Fibroblast of lung (primary cell): ENCODE measurements around the gene FOXR1. TPM values are rescaled to one million over a fixed set of nuclear protein-coding genes. Genes with fewer than 3 reads are reported as not detected.

Experiments
- DNase-seq, 2 donors: peaks; one replicate each; pipeline versions ENCODE4 v3.0.0 to v3.0.0-alpha.2; 2010; ENCODE audit warnings: low read depth in 2 of 2
- H2AFZ ChIP-seq: 2 replicates; pipeline ENCODE4 v1.5.1; 2012; ENCODE audit warnings: low read length, control low read depth, inconsistent platforms
- H3K27ac ChIP-seq: 2 replicates; pipeline ENCODE4 v1.5.1; 2011; ENCODE audit warnings: low read length, control low read depth; ENCODE audit not compliant: insufficient read depth
- H3K27me3 ChIP-seq: 2 replicates; pipeline ENCODE4 v1.5.1; 2011; ENCODE audit warnings: mild to moderate bottlenecking, low read length; ENCODE audit not compliant: control insufficient read depth, insufficient read depth
- H3K36me3 ChIP-seq: 2 replicates; pipeline ENCODE4 v1.5.1; 2011; ENCODE audit warnings: low read length; ENCODE audit not compliant: control insufficient read depth, insufficient read depth
- H3K4me1 ChIP-seq: 2 replicates; pipeline ENCODE4 v1.5.1; 2011; ENCODE audit warnings: low read length; ENCODE audit not compliant: control insufficient read depth, insufficient read depth; ENCODE audit errors: extremely low read depth
- H3K4me2 ChIP-seq: 2 replicates; pipeline ENCODE4 v1.5.1; 2011; ENCODE audit warnings: low read length, control low read depth; ENCODE audit not compliant: insufficient read depth; ENCODE audit errors: extremely low read depth
- H3K4me3 ChIP-seq, 4 experiments: fragments of 200-600 bp in 1 of 4; sonication (generic) in 1 of 4; replicated peaks in 1 of 4; 2 replicates each; pipeline ENCODE4 v1.5.1; 2011 to 2016; ENCODE audit warnings: low read length in 4 of 4, low read depth in 3 of 4, mild to moderate bottlenecking in 3 of 4, control low read depth in 2 of 4, inconsistent platforms in 1 of 4, mixed read lengths in 1 of 4; ENCODE audit not compliant: insufficient read depth in 1 of 4; ENCODE audit errors: control extremely low read depth in 1 of 4
- H3K79me2 ChIP-seq: 2 replicates; pipeline ENCODE4 v1.5.1; 2012; ENCODE audit warnings: mild to moderate bottlenecking, low read length, inconsistent platforms; ENCODE audit not compliant: control insufficient read depth, insufficient read depth
- H3K9ac ChIP-seq: 2 replicates; pipeline ENCODE4 v1.5.1; 2011; ENCODE audit warnings: mild to moderate bottlenecking, low read length, control low read depth; ENCODE audit not compliant: insufficient read depth
- H3K9me3 ChIP-seq: 2 replicates; pipeline ENCODE4 v1.5.1; 2012; ENCODE audit warnings: low read depth, low read length; ENCODE audit not compliant: control insufficient read depth, insufficient read depth
- H4K20me1 ChIP-seq: 2 replicates; pipeline ENCODE4 v1.5.1; 2011; ENCODE audit warnings: low read length; ENCODE audit not compliant: control insufficient read depth, insufficient read depth; ENCODE audit errors: extremely low read depth
- EZH2 ChIP-seq: IDR thresholded peaks from 2 replicates; pipeline ENCODE4 v1.5.1; 2012; ENCODE audit warnings: low read length, control low read depth, mild to moderate bottlenecking; ENCODE audit errors: missing control alignments
- polyA plus RNA-seq, 2 donors: library from polyadenylated mRNA; depleted of rRNA in 1 of 2; stranded (reverse) in 1 of 2; unstranded in 1 of 2; fragments of >200 nt; gene quantifications; 2 replicates each; pipeline ENCODE4 v1.2.1, GENCODE V29; 2011 to 2012; ENCODE audit warnings: missing spikeins in 1 of 2
- total RNA-seq: library from RNA; depleted of rRNA; stranded (reverse); fragments of >200 nt; gene quantifications from 2 replicates; pipeline ENCODE4 v1.2.1, GENCODE V29; 2014
- TF ChIP-seq, protein P1 (sequence below), 2 donors: IDR thresholded peaks in 1 of 2; conservative IDR thresholded peaks in 1 of 2; 1 replicate in 1 of 2; 2 replicates in 1 of 2; pipeline ENCODE4 v1.5.1; 2011 to 2012; ENCODE audit warnings: low read length in 2 of 2, control low read depth in 1 of 2, inconsistent platforms in 1 of 2, low read depth in 1 of 2, mild to moderate bottlenecking in 1 of 2

The FOXR1 gene
- total and polyA plus RNA-seq, 2 donors (not counting 1 experiment from before 2014, with no cell fraction given): not detected

DNA sequence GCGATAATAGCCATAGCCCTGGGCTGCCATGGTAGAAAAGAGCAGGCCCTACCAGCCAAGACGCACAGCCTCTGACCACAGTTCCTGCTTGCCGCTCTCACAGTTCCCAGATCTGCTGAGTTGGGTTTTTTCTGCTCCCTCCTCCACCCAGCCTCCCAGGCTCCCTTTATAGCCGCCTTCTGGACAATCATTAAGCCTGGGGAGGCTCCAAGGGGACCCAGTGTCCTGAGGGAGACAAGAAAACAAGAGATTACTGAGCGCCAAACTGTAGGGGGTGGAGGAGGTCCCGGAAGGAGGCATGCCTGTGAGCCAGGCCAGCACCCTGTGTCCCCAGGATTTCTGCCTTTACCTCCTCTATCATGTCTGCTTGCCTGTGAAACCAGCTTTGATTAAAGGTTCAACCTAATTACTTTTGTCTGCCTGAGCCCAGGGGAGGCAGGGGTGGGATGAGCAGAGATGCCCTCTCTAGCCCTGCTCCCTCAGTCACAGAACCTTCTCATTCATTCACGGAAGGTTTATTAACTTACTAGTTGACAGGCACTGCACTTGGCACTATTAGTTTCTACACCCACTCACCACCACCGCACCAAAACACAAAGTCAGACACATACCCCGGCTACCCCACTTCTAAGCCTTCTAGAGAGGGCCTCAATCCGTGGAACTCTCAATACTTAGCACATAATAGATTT is 57.9 kb downstream of the FOXR1 start:
- no peaks in the 10 kb centered on the region for H3K4me1 ChIP-seq
- H3K79me2 ChIP-seq: no peaks in the 10 kb centered on the region
- peak overlapping the region; percentile 83 to 85 (median 83) for H3K4me3 ChIP-seq
- no peak overlapping the region for H3K9ac ChIP-seq
- no peaks in the 10 kb centered on the region for H4K20me1 ChIP-seq
- H2AFZ ChIP-seq: no peak overlapping the region
- peaks cover 11% of the 10 kb centered on the region for H3K36me3 ChIP-seq
- no peak for DNase-seq
- peak overlapping the region; percentile 97 for H3K4me2 ChIP-seq
- H3K27me3 ChIP-seq: no peaks in the 10 kb centered on the region
- no peak overlapping the region for H3K27ac ChIP-seq
- no peaks in the 10 kb centered on the region for H3K9me3 ChIP-seq
- no peak for TF ChIP-seq EZH2
- TF ChIP-seq, protein P1, sequence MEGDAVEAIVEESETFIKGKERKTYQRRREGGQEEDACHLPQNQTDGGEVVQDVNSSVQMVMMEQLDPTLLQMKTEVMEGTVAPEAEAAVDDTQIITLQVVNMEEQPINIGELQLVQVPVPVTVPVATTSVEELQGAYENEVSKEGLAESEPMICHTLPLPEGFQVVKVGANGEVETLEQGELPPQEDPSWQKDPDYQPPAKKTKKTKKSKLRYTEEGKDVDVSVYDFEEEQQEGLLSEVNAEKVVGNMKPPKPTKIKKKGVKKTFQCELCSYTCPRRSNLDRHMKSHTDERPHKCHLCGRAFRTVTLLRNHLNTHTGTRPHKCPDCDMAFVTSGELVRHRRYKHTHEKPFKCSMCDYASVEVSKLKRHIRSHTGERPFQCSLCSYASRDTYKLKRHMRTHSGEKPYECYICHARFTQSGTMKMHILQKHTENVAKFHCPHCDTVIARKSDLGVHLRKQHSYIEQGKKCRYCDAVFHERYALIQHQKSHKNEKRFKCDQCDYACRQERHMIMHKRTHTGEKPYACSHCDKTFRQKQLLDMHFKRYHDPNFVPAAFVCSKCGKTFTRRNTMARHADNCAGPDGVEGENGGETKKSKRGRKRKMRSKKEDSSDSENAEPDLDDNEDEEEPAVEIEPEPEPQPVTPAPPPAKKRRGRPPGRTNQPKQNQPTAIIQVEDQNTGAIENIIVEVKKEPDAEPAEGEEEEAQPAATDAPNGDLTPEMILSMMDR (conservative IDR thresholded peaks at IDR 0.05 in 1 of 2, IDR thresholded peaks at IDR 0.05 in 1 of 2; ENCODE audit: low read depth in 1 of 2, low read length in 2 of 2): no peak

DNA sequence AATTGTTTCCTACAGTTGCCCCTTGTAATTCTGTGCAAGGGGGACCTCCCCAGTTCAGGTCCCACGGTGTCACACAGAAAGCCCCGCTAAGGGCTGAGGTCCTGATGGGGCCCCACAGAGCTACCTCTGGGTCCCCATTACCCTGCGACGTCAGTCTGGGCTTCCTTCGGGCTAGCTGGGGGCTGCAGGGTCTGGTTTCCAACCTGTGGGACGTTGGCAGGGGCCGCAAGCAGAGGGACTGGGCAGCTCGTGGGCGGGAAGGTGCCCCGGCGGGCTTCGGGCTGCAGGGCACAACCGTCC is 58.4 kb downstream of the FOXR1 start:
- H3K4me2 ChIP-seq: peak overlapping the region; percentile 97
- H3K27me3 ChIP-seq: no peaks in the 10 kb centered on the region
- no peaks in the 10 kb centered on the region for H3K4me1 ChIP-seq
- H2AFZ ChIP-seq: peak overlapping the region; percentile 98
- peak overlapping the region; percentile 71 for H3K9ac ChIP-seq
- H3K9me3 ChIP-seq: no peaks in the 10 kb centered on the region
- peaks cover 8% of the 10 kb centered on the region for H3K36me3 ChIP-seq
- no peaks in the 10 kb centered on the region for H3K79me2 ChIP-seq
- H3K4me3 ChIP-seq: peak overlapping the region; percentile 83 to 85 (median 83)
- no peaks in the 10 kb centered on the region for H4K20me1 ChIP-seq
- DNase-seq: no peak
- TF ChIP-seq, protein P1 (conservative IDR thresholded peaks at IDR 0.05 in 1 of 2, IDR thresholded peaks at IDR 0.05 in 1 of 2; ENCODE audit: low read depth in 1 of 2, low read length in 2 of 2): no peak
- no peak for TF ChIP-seq EZH2
- H3K27ac ChIP-seq: no peak overlapping the region

DNA sequence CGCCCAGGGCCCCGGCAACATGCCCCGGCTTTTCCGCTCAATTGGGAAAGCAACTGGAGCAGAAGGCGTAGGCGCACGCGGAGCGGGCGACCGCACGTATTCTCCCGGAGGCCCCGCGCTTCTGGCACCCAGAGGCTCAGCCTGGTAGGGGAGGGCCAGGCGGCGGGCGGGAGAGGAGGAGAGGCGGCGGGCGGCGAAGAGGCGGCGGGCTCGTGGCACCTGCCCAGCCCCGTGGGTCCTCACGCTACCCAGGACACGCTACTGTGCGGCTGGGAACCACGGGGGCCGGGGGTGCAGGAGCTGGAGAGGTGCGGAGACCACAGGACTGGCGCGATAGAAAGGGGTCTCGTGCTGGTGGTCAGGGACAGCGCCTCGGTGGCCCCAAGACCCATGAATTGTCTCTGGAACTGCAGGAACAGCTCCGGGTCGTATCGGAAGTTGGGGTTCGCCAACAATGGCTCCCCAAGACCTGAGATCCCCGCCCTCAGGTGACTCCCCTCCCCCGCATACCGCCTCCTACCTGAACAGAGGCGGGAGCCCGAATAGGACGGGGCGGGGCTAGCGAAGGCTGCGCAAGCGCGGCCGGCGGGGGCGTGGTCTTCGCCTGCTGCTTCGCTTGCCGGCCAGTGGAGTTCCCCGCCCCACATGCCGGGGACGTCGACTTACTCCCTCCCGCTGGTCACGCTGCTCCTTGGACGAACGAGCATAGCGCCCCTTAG is 58.9 kb downstream of the FOXR1 start, which contains the start of gene SLC37A4:
Gene SLC37A4, minus strand, starts transcription at position 549 of the 719 bp plus-strand sequence.
- Histone ChIP-seq H2AFZ (peak within 1 kb of the TSS; percentile 98), H3K4me1 (no peaks in the 10 kb centered on the region), H3K27me3 (no peaks in the 10 kb centered on the region), H3K4me2 (peak within 1 kb of the TSS; percentile 97), H3K9me3 (no peaks in the 10 kb centered on the region), H3K79me2 (no peaks in the 10 kb centered on the region), H3K36me3 (peaks cover 3% of the 10 kb centered on the region), H3K4me3 (peak within 1 kb of the TSS; percentile 83 to 85 (median 83)), H3K27ac (no peak within 1 kb of the TSS), H4K20me1 (no peaks in the 10 kb centered on the region), H3K9ac (peak within 1 kb of the TSS; percentile 71)
- peak; percentile 97 to 98 for DNase-seq
- TF ChIP-seq, protein P1 (conservative IDR thresholded peaks at IDR 0.05 in 1 of 2, IDR thresholded peaks at IDR 0.05 in 1 of 2; ENCODE audit: low read depth in 1 of 2, low read length in 2 of 2): peak in 1 of 2 donors; percentile 95
- TF ChIP-seq EZH2: no peak
